GM19023 (cell line): ENCODE results near the gene CST7.

ENCODE experiments used
- ATAC-seq: cut with Tn5 transposase; IDR thresholded peaks from one replicate; pipeline ENCODE4 v1.9.1; 2021; ENCODE audit warnings: mild to moderate bottlenecking, moderate library complexity; ENCODE audit not compliant: unreplicated experiment

CST7 gene

DNA sequence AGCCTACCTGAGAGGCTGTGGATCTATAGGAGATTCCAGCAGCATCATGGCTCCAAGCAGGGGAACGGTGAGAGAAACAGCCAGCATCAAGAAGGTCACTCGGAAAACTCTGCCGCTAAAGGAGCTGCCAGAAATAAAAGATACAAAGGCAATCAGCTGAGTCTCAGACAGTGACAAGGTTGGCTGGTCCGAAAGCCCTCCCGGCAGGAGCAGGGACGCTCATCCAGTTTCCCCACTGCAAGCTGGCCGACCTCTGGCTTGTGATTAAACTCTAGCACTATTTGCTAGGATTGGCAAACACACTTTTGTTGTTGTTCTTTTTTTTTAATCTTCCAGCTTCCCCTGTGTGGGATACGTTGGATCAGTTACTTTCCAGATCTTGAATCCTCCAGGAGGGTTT is 34.8 kb downstream of the CST7 start:
- no peak for ATAC-seq

DNA sequence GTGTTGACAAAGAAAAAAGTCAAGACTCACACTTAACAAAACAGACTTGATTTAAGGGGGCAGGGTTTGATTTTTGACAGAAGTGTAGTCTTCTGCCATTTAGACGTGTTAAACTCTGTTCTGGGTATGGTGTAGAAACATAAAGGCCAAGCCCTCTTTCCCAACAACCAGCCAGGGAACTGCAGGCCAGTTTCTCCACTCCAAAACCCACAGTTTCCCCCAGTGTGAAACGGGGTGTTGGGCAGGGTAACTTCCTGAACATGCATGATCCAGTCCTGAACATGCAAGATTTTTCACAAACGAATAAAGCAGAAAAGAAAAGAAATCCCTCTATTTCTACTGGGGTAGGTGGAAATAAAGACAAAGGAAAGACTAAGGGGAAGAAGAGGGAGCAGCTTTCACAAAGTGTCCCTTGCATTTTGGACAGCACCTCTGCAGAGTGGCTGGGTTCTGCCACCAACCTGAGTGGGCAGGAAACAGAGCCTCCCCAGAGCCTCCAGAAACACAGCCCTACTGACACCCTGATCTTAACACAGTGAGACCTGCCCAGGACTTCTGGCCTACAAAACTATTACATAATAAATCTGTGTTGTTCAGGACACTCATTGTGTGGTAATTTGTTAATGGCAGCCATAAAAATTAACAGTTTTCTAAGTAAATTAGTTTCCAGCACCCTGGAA is 36.0 kb downstream of the CST7 start:
- ATAC-seq, result no peak

DNA sequence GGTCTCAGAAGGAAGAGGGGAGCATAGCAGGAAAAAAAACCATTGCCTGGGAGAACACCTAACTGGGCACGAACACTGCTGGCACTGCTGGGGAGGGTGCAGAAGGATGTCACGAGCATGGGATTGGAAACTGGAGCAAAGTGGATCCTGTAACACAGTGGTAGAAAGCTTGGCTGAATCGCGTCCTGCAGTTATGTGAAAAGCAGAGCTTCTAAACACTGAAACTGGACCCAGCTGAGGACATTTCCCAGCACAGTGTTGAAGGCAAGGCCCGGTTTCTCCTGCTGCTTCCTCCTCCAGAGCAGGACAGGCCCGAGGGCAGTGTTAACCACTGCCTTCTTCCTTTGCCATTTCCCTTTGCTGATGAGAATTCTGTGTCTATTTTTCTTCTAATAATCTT is 36.7 kb downstream of the CST7 start:
- no peak for ATAC-seq

DNA sequence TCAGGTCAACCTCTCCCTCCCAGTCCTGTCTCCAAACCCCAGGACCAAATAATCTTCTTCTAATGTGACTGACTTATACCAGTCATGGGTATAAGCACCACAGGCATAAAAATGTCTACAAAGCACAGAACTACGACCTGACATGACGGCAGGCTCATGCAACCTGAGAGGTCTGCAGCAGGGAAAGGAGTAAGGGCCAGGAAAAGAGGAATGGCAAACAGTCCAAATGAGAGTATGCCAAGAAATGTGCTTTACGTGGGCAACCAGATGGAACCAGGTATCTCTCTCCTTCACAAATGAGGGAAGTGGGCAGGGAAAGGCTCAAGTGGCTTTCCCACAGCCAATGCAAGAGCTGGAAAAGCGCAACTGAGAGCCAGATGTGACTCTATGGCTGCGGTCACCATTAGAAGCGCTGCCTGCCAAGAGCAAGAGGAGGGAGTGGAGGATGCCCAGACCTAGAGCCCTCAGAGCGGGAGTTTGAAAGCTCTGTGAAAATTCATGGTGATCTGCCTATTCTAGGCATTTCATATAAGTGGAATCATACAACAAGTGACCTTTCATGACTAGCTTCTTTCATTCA is 37.5 kb downstream of the CST7 start:
- ATAC-seq, result no peak

DNA sequence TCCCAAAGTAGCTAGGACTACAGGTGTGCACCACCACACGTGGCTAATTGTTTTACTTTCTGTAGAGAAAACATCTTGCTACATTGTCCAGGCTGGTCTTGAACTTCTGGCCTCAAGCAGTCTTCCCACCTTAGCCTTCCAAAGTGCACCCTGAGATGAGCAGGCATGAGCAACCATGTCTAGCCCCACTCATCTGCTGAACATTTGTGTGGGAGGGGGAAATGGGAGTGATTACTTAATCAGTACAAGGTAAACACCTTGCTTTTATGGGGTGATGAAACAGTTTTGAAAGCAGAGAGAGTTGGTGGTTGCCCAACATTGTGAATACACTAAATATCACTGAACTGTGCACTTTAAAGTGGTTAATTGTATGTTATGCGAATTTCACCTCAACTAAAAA is 38.2 kb downstream of the CST7 start:
- no peak for ATAC-seq

DNA sequence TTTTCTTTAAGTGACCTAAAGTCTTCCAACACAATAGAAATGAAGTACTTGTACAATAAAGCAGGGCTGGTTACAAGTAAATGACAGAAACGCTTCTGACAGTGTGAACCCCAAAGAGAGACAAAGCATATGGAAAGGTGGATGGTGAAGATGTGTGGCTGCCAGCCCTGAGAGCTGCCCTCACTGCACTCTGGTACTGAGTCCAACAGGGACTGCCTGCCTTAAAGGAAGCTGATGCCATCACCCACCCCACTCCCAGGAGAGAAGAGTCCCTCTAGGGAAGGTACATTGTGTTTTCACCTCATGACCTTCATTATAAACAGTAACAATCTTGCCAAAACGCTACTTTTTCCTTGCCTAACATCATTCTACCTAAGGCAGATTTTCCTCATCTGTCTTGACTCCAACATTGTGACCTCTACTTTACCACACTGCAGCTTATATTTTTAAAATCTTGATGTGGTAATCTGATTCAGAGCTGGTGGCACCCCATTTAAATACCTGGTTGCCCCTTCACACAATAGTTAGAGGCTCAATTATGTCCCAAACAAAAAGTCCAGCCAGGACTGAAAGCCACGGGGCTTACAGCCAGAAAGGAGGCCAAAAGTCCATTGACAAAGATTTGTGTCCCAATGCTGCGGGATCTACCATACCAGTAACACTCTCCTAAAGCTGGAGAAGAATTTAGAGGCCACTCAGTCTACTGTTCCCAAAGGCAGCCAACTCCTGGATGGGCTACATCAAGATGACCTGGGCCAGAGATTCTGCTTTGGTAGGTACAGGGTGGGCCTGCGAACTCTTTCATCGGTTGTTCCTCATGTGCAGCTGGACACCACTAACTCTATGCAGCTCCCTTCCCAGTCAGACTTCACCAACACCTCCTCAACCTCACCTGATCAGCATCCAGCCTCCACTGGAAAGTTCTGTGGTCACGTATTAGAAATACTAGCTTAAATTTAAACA is 39.1 kb downstream of the CST7 start:
- no peak for ATAC-seq

DNA sequence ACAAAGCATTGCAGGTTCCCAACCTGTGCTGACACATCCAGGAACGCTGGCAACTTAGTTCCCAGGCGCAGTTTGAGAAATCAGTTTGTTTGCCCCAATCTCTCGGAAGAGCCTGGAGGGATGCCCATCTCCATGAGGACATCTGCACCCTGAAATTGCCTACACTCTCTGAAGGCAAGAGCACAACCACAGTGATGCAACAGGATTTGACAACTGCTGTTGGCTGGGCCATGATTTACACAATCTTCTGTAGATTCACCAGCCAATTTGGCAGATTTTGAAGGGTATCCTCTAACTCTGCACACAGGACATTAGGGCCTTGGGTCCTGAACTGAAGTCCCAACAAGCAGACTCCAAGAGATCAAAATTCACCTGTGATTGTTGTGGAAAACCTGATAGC is 40.1 kb downstream of the CST7 start:
- no peak for ATAC-seq

DNA sequence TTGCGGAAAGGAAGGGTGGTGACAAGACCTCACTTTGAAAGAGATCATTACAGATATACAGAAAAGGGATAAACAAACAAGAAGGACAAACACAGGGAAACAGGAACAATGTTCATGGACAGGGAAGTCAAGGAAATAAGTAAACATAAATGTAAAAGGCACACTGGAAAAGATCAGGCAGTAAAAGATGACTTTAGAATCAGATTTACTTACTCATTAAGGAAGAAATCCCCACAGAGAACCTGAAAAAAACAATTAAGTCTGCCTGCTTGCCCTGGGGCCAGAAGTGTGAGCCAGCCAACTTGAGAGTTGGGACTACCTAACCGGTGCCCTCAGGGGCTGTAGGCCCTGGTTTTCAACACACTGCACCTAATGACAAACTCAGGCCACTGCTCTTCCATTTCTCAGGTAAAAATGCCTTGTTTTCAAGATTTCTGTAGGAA is 41.8 kb downstream of the CST7 start:
- no peak for ATAC-seq

DNA sequence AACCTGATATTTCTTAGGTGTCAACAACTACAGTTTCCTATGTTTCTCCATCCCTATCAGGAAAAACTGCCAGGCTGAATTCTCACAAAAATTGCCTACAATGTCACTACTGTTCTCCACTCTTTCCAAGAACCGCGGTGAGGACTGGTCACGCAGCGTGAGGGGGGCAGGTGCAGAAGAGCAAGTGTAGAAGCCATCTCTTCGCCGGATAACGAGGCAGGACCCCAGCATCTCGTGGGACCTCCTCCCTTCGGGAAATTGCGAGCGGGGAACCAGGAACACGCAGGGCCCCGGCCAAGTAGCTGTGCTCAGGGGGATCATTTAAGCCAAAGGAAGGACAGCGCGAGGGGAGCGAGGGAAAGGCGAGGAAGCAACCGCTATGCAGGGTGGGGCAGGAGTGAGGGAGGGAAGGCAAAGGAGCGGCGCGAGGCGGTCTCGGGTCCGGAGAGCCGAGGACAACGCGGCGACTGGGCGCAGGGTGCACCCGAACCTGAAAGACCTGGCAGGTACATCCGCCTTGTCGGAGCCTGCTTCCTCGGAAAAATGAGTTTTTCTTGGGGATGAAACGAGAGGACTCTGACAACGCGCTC is 42.9 kb downstream of the CST7 start:
- peak; percentile 35 for ATAC-seq

DNA sequence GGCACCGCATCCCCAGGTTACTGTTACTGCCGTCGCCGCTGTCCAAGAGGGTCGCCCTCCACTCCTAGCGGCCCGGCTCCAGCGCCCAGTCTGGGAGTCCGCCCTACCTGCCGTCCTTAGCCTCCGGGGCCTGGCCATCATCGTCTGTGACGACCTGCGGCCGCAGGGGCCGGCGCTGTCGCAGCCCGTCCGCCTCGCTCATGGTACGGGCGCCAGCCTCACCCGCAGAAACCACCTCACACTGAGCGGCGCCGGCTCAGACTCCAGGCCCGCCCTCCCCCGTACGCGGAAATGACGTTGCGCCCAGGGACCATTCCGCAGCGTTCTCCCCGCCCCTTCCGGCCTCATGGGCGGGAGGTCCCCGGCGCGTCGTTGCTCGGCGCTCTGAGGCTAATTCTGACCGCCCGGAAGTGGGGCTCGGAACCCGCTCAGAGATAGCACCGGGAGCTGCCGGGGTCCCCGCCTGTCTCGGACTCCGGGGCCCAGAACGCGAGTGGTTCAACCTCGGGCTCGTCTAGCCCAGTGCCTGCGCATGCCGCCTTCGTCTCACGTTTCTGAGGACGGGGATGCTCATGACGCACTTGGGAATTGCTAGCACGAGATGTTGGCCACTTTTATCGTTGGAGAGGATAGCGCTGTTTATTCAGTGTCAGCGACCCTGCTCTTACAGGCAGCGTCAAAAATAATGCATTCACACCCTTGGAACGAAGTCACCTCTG is 43.6 kb downstream of the CST7 start, which contains the start of gene APMAP:
Gene APMAP (minus strand): TSS at position 265 of the 719 bp plus-strand sequence. CDS start 63 bp downstream, at position 202.
- peak; percentile 97 for ATAC-seq

DNA sequence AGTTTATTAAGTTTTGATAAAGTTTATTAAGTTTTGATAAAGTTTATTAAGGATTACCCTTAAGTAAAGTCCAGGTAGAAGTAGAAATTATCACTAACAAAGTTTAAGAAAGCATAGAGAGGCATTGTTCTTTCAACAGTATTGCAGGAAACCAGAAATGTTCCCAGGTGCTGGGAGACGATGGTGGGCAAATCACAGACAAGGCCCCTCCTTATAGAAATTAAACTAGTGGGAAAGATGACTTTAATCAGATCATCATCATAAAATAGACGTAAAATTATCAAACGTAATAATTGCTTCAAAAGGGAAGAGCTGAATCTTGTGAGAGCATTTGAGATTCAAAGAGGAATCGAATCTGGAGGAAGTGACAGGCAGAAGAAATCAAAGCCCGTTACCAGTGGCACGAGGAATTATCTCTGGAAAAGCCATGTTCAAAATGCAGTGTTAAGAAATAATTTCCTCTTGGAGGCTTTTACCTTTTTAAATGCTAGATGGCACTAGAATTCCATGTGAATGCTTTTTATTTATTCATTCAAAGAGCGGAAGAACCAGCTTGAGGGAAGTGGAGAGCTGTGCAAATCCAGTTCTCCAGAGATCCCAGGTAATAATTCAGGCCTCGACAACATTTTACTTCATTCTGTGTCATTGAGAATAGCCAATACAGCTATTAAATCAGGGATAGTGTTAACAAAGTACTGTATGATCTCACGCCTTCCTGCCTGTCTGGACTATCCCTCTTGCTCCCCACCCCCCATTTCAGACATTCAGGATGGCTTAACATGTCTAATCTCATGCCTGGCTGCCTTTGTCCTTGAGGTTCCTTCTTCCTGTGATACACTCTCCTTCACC is 44.5 kb downstream of the CST7 start:
- no peak for ATAC-seq

DNA sequence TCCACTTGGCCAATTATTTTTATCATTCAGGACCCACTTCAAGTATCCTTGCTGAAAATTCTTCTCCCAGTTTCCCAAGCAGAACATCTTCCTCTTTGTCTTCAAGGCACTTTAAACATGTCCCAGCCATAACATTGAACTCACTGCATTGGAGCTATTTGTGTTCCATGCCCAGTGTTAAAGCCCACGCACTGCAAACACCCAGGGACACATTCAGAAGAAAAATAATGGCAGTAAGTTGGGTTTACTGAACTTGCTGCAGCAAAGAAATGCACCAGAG is 45.1 kb downstream of the CST7 start:
- ATAC-seq, result no peak

DNA sequence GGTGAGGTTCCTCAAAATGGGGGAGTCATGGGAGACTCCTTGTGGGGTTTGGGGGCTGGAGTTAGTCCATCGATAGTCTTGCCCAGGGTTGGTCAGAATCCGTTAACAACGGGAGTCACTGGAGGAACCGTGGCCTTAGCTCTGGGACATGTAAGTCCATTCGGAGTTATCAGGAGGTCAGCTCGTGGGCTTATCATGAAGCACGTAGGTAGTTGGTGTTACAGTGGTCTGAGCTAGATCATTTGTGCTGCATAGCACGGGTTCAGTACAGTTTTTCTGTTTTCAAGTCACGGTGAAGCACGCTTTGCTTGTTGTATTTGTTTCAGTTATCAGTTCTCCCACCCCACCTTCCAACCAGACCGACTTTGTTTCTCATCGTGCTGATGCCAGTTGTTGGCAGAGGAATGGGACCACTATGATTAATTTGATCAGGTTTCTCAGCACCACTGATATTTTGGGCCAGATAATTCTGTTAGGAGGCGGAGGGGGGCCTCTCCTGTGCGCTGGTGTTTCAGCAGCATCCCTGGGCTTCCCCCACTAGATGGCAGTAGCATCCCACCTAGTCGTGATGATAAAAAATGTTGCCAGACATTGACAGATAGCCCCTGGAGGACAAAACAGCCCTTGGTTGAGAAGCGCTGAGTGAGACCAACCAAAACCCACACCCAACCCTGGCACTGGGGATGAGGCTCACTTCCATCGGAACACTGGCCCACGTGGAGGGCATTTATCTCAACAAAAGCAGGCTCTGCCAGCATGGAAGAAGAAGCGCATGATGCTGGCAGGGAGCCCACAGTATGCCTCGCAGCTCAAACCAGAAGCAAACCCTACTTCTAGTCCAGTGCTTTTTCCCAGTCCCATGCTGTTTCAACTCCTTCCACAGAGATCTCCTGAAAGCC is 45.6 kb downstream of the CST7 start:
- ATAC-seq, result no peak

DNA sequence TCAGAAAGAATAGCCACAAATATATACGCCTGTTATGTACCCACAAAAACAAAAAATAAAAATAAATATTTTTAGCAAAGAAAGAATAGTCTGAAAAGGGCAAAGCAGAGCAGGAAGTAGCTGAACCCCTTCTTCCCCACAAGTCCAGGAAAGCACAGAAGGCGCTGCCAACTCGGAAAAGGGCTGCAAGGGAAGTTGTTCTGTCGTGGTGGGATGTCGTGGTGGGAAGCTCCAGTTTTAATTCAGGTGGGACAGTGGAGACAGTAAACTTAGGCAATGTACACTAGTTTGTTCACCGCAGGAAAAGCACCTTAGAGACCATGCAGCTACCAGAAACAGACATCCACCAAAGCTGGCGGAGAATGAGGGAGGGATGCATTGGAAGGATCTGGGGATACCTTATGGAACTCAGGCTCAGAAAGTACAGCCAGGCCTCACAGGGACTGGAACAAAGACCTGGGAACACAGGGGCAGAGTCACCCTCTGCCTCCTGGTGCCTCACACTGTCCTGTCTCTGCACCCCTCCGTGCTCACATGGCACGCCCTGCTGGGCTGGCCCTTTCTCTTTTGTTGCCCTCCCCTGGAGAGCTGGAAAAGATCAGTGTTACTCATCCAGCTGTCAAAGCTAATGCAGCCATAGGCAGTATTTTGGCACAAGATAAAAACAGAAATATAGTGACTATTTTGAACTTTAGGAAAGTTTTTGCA is 46.8 kb downstream of the CST7 start:
- ATAC-seq, result no peak

DNA sequence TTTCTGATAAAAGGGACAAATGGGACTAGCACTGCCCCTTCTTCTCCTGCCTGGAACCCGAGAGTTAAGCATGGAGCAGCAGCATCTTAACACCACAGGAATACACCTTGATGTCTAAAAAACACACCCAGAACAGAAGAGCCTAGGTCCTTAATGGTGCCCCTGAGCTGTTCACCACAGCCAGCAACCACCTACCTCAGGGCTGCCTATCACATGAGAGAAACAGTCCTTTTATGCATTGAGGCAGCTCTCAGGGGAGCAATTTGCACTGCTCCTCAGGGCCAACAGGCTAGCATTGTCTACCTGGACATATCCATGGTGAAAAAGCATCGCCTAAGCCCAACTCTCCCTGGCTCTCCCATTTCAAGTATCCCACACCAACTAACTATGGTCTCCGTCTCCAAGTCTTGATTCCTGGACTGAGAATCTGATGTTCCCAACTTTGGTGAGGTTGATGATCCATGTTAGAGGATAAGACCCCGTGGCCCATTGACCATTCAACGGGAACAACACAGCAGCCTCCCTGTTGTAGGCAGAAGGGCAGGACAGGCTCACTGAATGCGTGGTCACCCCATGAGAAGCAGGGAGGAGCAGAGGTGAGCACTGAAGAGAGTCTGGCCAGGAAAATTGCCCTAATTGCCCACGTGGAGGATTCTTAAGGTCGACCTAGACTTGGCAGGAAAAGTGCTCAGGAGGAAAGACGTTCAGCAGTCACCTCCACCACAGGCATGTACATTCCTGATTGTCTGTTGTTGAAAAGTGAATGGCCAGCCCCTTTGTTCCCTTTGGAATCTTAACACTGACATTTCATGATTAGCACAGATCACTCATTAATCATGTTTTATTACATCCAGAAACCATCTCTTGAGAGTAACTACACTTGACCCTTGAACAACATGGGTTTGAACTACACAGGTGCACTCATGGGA is 47.6 kb downstream of the CST7 start:
- no peak for ATAC-seq

DNA sequence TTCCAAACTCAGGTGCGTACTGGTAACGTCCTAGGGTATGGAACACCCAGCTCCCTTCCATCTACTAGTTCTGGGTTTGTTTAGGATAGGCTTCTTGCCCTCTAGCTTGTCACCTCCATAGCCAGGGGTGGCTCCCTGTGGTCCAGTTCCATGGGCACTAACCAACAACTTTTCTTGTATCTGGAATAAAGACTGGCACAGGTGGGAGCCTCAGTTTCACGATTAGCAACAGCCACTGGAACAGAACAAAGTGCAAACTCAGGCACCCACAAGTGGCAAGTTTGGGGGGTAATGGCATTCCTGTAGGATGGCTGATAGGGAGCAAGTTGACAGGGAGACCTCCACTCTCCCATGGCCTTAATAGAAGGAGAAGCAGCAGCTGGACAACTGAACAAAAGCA is 49.1 kb downstream of the CST7 start:
- ATAC-seq, result no peak
